Measurements from ENCODE around the gene RNF111. TPM values are rescaled to one million over a fixed set of nuclear protein-coding genes. Genes with fewer than 3 reads are reported as not detected.

RNF111 gene
- total and polyA plus RNA-seq, 2 of the 13 experiments (the other 11 are each of a cell fraction or from before 2014, with no cell fraction given): 12.1 to 23.1 TPM

DNA sequence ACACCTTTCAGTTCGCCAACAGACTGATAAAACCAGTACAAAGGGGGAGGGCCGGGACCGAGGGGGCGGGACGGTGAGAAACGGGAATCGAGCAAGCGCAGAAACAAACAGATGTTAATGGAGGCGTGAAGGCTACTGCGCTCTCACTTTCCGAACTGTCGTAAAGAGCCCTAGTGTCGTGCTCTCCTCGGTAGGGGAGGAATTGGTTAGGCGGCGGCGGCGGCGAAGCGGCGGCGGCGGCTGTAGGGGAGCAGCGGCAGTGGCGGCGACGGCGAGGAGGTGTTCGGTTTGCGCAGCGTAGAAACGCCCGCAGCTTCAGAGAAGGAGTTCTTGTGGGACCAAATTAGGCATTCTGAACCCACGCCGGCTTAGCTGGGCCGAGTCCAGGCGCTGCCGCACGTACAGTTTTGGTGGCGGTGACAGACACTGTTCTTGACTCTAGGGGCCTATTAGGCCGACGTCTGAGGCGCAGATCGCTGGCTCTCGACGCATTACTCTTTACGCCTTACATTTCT, at the start of gene RNF111 (continued):
- TF ChIP-seq NFE2L1 (CRISPR knock-in tag; IDR thresholded peaks at IDR 0.05; ENCODE audit: borderline replicate concordance) (no peak), SIN3B (IDR thresholded peaks at IDR 0.05; ENCODE audit: low read length) (no peak), ZNF503 (CRISPR knock-in tag; IDR thresholded peaks at IDR 0.05) (no peak), FOXM1 (CRISPR knock-in tag; IDR thresholded peaks at IDR 0.05) (no peak), AKAP8 (CRISPR knock-in tag; IDR thresholded peaks at IDR 0.05) (no peak), SSRP1 (CRISPR knock-in tag; IDR thresholded peaks at IDR 0.05) (no peak), ZNF280B (CRISPR knock-in tag; IDR thresholded peaks at IDR 0.05; ENCODE audit: borderline replicate concordance) (0 out of 2 replicates have a peak, but pooled peaks have one; percentile 62), ZFP82 (CRISPR knock-in tag; IDR thresholded peaks at IDR 0.05; ENCODE audit: borderline replicate concordance) (no peak), ZNF792 (CRISPR knock-in tag; IDR thresholded peaks at IDR 0.05) (0 out of 2 replicates have a peak, but pooled peaks have one; percentile 7), CSRNP1 (CRISPR knock-in tag; IDR thresholded peaks at IDR 0.05) (no peak), ESRRA (CRISPR knock-in tag; IDR thresholded peaks at IDR 0.05; ENCODE audit: low read depth) (no peak), ISX (CRISPR knock-in tag; conservative IDR thresholded peaks at IDR 0.05) (no peak), SAFB2 (CRISPR knock-in tag; IDR thresholded peaks at IDR 0.05; ENCODE audit: borderline replicate concordance, low read depth) (no peak)
- TF ChIP-seq, protein P1, sequence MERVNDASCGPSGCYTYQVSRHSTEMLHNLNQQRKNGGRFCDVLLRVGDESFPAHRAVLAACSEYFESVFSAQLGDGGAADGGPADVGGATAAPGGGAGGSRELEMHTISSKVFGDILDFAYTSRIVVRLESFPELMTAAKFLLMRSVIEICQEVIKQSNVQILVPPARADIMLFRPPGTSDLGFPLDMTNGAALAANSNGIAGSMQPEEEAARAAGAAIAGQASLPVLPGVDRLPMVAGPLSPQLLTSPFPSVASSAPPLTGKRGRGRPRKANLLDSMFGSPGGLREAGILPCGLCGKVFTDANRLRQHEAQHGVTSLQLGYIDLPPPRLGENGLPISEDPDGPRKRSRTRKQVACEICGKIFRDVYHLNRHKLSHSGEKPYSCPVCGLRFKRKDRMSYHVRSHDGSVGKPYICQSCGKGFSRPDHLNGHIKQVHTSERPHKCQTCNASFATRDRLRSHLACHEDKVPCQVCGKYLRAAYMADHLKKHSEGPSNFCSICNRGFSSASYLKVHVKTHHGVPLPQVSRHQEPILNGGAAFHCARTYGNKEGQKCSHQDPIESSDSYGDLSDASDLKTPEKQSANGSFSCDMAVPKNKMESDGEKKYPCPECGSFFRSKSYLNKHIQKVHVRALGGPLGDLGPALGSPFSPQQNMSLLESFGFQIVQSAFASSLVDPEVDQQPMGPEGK (CRISPR knock-in tag; IDR thresholded peaks at IDR 0.05): peak; percentile 60
- TF ChIP-seq, protein P2, sequence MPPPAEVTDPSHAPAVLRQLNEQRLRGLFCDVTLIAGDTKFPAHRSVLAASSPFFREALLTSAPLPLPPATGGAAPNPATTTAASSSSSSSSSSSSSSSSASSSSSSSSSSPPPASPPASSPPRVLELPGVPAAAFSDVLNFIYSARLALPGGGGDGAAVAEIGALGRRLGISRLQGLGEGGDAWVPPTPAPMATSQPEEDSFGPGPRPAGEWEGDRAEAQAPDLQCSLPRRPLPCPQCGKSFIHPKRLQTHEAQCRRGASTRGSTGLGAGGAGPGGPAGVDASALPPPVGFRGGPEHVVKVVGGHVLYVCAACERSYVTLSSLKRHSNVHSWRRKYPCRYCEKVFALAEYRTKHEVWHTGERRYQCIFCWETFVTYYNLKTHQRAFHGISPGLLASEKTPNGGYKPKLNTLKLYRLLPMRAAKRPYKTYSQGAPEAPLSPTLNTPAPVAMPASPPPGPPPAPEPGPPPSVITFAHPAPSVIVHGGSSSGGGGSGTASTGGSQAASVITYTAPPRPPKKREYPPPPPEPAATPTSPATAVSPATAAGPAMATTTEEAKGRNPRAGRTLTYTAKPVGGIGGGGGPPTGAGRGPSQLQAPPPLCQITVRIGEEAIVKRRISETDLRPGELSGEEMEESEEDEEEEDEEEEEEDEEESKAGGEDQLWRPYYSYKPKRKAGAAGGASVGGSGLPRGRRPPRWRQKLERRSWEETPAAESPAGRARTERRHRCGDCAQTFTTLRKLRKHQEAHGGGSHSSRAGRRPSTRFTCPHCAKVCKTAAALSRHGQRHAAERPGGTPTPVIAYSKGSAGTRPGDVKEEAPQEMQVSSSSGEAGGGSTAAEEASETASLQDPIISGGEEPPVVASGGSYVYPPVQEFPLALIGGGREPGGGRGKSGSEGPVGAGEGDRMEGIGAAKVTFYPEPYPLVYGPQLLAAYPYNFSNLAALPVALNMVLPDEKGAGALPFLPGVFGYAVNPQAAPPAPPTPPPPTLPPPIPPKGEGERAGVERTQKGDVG (CRISPR knock-in tag; IDR thresholded peaks at IDR 0.05; ENCODE audit: borderline replicate concordance): no peak
- TF ChIP-seq, protein P3, sequence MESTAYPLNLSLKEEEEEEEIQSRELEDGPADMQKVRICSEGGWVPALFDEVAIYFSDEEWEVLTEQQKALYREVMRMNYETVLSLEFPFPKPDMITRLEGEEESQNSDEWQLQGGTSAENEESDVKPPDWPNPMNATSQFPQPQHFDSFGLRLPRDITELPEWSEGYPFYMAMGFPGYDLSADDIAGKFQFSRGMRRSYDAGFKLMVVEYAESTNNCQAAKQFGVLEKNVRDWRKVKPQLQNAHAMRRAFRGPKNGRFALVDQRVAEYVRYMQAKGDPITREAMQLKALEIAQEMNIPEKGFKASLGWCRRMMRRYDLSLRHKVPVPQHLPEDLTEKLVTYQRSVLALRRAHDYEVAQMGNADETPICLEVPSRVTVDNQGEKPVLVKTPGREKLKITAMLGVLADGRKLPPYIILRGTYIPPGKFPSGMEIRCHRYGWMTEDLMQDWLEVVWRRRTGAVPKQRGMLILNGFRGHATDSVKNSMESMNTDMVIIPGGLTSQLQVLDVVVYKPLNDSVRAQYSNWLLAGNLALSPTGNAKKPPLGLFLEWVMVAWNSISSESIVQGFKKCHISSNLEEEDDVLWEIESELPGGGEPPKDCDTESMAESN (CRISPR knock-in tag; conservative IDR thresholded peaks at IDR 0.05): no peak
